CD4-positive, CD25-positive, alpha-beta regulatory T cell (primary cell): ENCODE data around the gene GNG7. TPM values are rescaled to one million over a fixed set of nuclear protein-coding genes. Genes with fewer than 3 reads are reported as not detected.
"Not testable (repeated sequence)": the region's sequence is repeated elsewhere in the genome, so short reads cannot be mapped to it uniquely, and the experiment has no call there.

ENCODE experiments used
- ATAC-seq, 2 donors: fragments of 150-1000 bp; cut with Tn5 transposase; one replicate each; pipeline ENCODE4 v1.10.0; 2021; ENCODE audit warnings: low read depth in 2 of 2, moderate number of reproducible peaks in 2 of 2, moderate library complexity in 1 of 2
- DNase-seq, 3 donors: peaks; one replicate each; pipeline versions ENCODE4 v3.0.0 to v3.0.0-alpha.2; 2012 to 2022; ENCODE audit warnings: mixed read lengths in 1 of 3
- H3K27ac ChIP-seq: one replicate; pipeline ENCODE4 v1.7.0; 2013; ENCODE audit warnings: mild to moderate bottlenecking, low read length; ENCODE audit not compliant: insufficient read depth, poor library complexity, severe bottlenecking
- H3K27me3 ChIP-seq: one replicate; pipeline ENCODE4 v1.7.0; 2013; ENCODE audit warnings: low read length; ENCODE audit not compliant: control insufficient read depth, insufficient read depth
- H3K36me3 ChIP-seq: one replicate; pipeline ENCODE4 v1.7.0; 2013; ENCODE audit warnings: mild to moderate bottlenecking, low read length, moderate library complexity; ENCODE audit not compliant: control insufficient read depth, insufficient read depth
- H3K4me1 ChIP-seq: 2 replicates; pipeline ENCODE4 v1.7.0; 2013; ENCODE audit warnings: mild to moderate bottlenecking, low read length; ENCODE audit not compliant: insufficient read depth, control insufficient read depth, poor library complexity, severe bottlenecking
- H3K4me3 ChIP-seq: one replicate; pipeline ENCODE4 v1.7.0; 2013; ENCODE audit warnings: low read depth, mild to moderate bottlenecking, low read length, moderate library complexity
- H3K9me3 ChIP-seq, 2 experiments: 1 replicate in 1 of 2; 2 replicates in 1 of 2; pipeline ENCODE4 v1.7.0; 2013; ENCODE audit warnings: low read length in 2 of 2, mild to moderate bottlenecking in 1 of 2, moderate library complexity in 1 of 2; ENCODE audit not compliant: control insufficient read depth in 2 of 2
- H3K27ac Mint-ChIP-seq, 3 donors: one replicate each; pipeline ENCODE4 v1.8.0; 2020 to 2022; ENCODE audit warnings: mild to moderate bottlenecking in 3 of 3, mixed read lengths in 3 of 3, moderate library complexity in 2 of 3
- H3K27me3 Mint-ChIP-seq: one replicate; pipeline ENCODE4 v1.8.0; 2022; ENCODE audit warnings: mild to moderate bottlenecking, mixed read lengths
- H3K36me3 Mint-ChIP-seq: one replicate; pipeline ENCODE4 v1.8.0; 2020; ENCODE audit warnings: mixed read lengths
- H3K4me1 Mint-ChIP-seq, 4 donors: one replicate each; pipeline ENCODE4 v1.8.0; 2020 to 2022; ENCODE audit warnings: mixed read lengths in 4 of 4, mild to moderate bottlenecking in 1 of 4
- H3K4me3 Mint-ChIP-seq, 4 donors: one replicate each; pipeline ENCODE4 v1.8.0; 2020 to 2022; ENCODE audit warnings: mild to moderate bottlenecking in 4 of 4, mixed read lengths in 4 of 4, moderate library complexity in 3 of 4
- H3K9me3 Mint-ChIP-seq, 7 donors: one replicate each; pipeline ENCODE4 v1.8.0; 2020 to 2022; ENCODE audit warnings: mixed read lengths in 7 of 7, mild to moderate bottlenecking in 3 of 7, moderate library complexity in 2 of 7
- polyA plus RNA-seq, 4 donors: library from polyadenylated mRNA; unstranded; fragments of 300-500 nt; fragmentation: Illumina TruSeq; gene quantifications; one replicate each; pipeline ENCODE4 v1.2.3, GENCODE V29; 2021
- total RNA-seq: library from RNA; stranded (reverse); gene quantifications from one replicate; pipeline ENCODE4 v1.2.3, GENCODE V29; 2022

The GNG7 gene
- total and polyA plus RNA-seq, 5 donors from 2014 or later: 0.65 to 1.6 (median 1.2) TPM

DNA sequence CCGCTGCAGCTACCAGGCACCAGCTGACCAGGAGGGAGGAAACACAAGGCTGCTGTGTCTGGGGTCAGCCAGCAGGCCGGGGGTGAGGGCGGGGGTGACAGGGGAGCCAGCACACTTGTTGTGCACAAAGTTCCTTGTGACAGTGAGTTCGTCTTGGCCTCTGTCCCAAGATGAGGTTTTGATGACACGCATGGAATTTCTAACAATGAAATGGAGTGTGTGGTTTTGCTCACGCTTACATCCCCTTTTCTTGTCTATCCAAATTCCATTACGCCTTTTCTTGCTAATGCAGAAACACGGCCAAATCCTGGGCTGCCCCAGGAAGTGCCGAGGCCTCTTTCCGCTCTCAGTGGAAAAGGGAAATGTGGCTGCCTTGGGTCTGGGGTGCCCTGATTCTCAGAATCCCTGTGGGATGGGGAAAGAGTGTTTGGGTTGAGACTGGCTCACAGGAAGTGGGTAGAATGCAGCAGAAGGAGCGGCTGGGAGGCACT lies 152.7 kb downstream of the GNG7 start:
- DNase-seq: no peak
- H3K27ac Mint-ChIP-seq: peak overlapping the region in 2 of 3 donors; percentile 48 to 71
- no peaks in the 10 kb centered on the region for H3K36me3 ChIP-seq

GRCh38 chr19:2548966-2549365 lies 153.5 kb downstream of the GNG7 start:
- Mint-ChIP-seq H3K4me1 (peaks cover 5 to 24% (median 14%) of the 10 kb centered on the region in 4 donors), H3K4me3 (no peak overlapping the region), H3K27me3 (no peaks in the 10 kb centered on the region), H3K27ac (no peak overlapping the region), H3K9me3 (peaks cover 0 to 2% (median 0%) of the 10 kb centered on the region in 7 donors), H3K36me3 (no peaks in the 10 kb centered on the region)
- Histone ChIP-seq H3K4me3 (no peak overlapping the region), H3K27ac (no peak overlapping the region), H3K36me3 (no peaks in the 10 kb centered on the region), H3K9me3 (no peaks in the 10 kb centered on the region), H3K27me3 (no peaks in the 10 kb centered on the region), H3K4me1 (peaks cover 15% of the 10 kb centered on the region)
- ATAC-seq: no peak
- no peak for DNase-seq

More for the DNA sequence above, 152.7 kb downstream of the GNG7 start:
- H3K4me3 ChIP-seq: no peak overlapping the region
- ATAC-seq: peak in 1 of 2 donors; percentile 11
- no peaks in the 10 kb centered on the region for H3K9me3 ChIP-seq
- Mint-ChIP-seq H3K9me3 (peaks cover 0 to 2% (median 0%) of the 10 kb centered on the region in 7 donors), H3K4me3 (peak overlapping the region in 1 of 4 donors; percentile 38), H3K27me3 (no peaks in the 10 kb centered on the region), H3K4me1 (peaks cover 5 to 24% (median 13%) of the 10 kb centered on the region in 4 donors), H3K36me3 (no peaks in the 10 kb centered on the region)
- no peak overlapping the region for H3K27ac ChIP-seq
- peaks cover 12% of the 10 kb centered on the region for H3K4me1 ChIP-seq
- no peaks in the 10 kb centered on the region for H3K27me3 ChIP-seq

DNA sequence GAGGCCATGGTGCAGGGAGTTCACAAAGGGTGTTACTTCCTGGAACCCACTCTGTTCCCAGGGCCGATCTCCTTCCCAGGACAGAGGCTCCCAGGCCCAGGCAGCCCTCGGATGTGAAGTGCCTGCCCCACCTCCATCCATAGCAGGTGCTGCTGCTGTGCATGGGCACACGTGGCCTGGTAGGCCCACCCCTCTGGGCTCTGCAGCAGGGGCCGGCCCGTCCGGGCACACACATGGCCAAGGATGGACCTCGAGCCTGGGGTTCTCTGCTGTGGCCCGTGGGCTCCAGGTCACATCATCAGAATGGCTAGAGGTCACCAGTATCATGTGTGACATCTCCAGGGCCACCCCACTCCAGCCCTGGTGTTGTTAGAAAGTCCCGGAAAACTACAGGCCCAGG lies 154.8 kb downstream of the GNG7 start:
- Mint-ChIP-seq H3K9me3 (peaks cover 0 to 2% (median 0%) of the 10 kb centered on the region in 7 donors), H3K4me1 (peaks cover under 1 to 28% (median 15%) of the 10 kb centered on the region in 4 donors), H3K27me3 (no peaks in the 10 kb centered on the region), H3K4me3 (peak overlapping the region in 1 of 4 donors; percentile 8), H3K36me3 (no peaks in the 10 kb centered on the region), H3K27ac (no peak overlapping the region)
- peaks cover 20% of the 10 kb centered on the region for H3K4me1 ChIP-seq
- no peak overlapping the region for H3K4me3 ChIP-seq
- H3K9me3 ChIP-seq: no peaks in the 10 kb centered on the region
- no peak for ATAC-seq
- no peak overlapping the region for H3K27ac ChIP-seq
- no peak for DNase-seq
- H3K27me3 ChIP-seq: no peaks in the 10 kb centered on the region
- no peaks in the 10 kb centered on the region for H3K36me3 ChIP-seq

DNA sequence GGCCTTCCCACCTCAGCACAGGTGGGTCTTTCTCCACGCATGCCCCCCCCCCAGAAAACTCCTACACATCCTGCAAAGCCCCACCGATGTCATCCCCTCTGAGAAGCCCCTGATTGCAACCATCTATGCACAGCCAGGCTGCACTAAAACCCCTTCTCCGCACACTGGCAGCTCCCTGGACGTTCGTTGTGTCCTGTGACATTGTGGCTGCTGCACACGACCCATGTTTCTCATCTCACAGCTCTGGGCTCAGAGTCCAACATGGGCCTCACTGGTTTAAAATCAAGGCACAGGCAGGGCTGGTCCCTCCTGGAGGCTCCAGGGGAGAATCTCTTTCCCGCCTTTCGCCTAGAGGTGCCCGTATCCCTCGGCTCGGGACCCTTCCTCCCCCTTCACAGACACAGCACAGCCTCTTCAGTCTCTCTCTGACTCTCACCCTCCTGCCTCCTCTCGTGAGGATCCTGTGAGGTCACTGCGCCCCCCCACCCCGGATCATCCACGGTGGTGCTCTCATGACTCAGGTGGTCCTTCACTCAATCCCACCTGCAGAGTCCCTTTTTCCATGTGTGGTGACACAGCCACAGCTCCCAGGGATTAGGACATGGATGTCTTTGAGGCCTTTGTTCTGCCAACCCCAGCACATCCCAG lies 155.3 kb downstream of the GNG7 start:
- no peaks in the 10 kb centered on the region for H3K36me3 Mint-ChIP-seq
- H3K9me3 ChIP-seq: no peaks in the 10 kb centered on the region
- no peak for ATAC-seq
- no peak overlapping the region for H3K4me3 ChIP-seq
- peak overlapping the region in 2 of 4 donors; percentile 8 to 23 for H3K4me3 Mint-ChIP-seq
- H3K27me3 Mint-ChIP-seq: no peaks in the 10 kb centered on the region
- H3K9me3 Mint-ChIP-seq: peaks cover 0 to 2% (median 0%) of the 10 kb centered on the region in 7 donors
- H3K4me1 ChIP-seq: peaks cover 18% of the 10 kb centered on the region
- H3K36me3 ChIP-seq: no peaks in the 10 kb centered on the region
- peaks cover 0 to 25% (median 12%) of the 10 kb centered on the region in 4 donors for H3K4me1 Mint-ChIP-seq
- no peak for DNase-seq
- H3K27ac Mint-ChIP-seq: no peak overlapping the region
- no peaks in the 10 kb centered on the region for H3K27me3 ChIP-seq
- H3K27ac ChIP-seq: no peak overlapping the region

DNA sequence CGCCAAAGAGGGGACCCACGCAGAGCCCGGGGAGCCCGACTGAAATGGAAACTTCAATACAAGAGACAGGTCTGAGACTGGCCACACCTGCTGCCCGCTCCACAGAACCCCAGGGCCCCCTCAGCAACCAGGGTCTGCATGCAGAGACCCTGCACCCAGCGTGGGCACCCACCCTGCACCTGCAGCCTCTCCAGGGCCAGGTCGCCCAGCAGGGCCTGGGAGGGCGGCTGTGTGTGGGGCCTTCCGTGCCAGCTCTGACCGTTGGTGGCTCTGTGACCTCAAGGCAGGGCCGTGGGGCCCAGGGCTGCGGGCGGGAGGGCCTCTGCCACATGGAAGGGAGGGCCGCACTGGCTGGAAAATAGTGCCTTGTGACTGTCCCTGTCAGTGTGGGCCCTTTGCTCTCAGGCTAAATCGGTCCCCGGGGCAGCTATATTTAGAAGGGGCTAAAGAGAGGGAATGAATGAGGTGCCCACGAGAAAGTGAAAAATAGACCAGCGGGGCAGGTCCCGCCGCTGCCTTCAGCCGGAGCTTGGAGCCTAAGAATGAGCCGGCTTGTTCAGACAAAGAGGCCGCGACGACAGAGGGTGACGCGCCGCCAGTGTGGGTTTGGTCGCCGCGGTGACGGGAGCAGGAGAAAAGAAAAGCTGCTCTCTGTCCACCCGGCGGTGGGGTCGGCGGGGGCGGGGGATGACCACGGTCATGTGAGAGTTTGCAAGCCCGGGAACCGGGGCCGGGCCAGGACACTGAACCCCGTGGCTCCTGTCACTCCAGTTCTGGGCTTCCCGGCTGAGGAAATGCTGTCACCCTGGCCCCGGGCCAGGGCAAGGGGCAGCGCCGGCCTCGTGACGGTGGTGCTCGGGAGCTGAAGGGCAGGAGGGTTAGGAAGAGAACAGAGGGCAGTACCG lies 156.1 kb downstream of the GNG7 start:
- peak overlapping the region in 1 of 3 donors; percentile 31 for H3K27ac Mint-ChIP-seq
- Histone ChIP-seq H3K27me3 (no peaks in the 10 kb centered on the region), H3K36me3 (no peaks in the 10 kb centered on the region), H3K4me3 (no peak overlapping the region), H3K9me3 (no peaks in the 10 kb centered on the region), H3K4me1 (peaks cover 15% of the 10 kb centered on the region), H3K27ac (no peak overlapping the region)
- no peak overlapping the region for H3K4me3 Mint-ChIP-seq
- no peaks in the 10 kb centered on the region for H3K36me3 Mint-ChIP-seq
- ATAC-seq (no peak), DNase-seq (no peak)
- no peaks in the 10 kb centered on the region for H3K27me3 Mint-ChIP-seq
- peaks cover 0 to 19% (median 7%) of the 10 kb centered on the region in 4 donors for H3K4me1 Mint-ChIP-seq
- peaks cover 0 to 2% (median 0%) of the 10 kb centered on the region in 7 donors for H3K9me3 Mint-ChIP-seq

- H3K27ac ChIP-seq, H3K4me3 Mint-ChIP-seq, H3K9me3 ChIP-seq, H3K27me3 ChIP-seq, DNase-seq, H3K36me3 Mint-ChIP-seq, H3K27me3 Mint-ChIP-seq, H3K4me3 ChIP-seq, H3K36me3 ChIP-seq, ATAC-seq, H3K9me3 Mint-ChIP-seq: not testable (repeated sequence)
- H3K4me1 Mint-ChIP-seq: peaks cover 0 to 14% (median 7%) of the 10 kb centered on the region in 4 donors
- H3K27ac Mint-ChIP-seq: peak overlapping the region in 2 of 3 donors; percentile 25 to 26
- peaks cover 15% of the 10 kb centered on the region for H3K4me1 ChIP-seq
These were observed 156.9 kb downstream of the GNG7 start for GRCh38 chr19:2545416-2546127.
